Neural cell (in vitro differentiated cells): ENCODE results near the gene NTN4.

Experiments used
- POLR2AphosphoS5 ChIP-seq: IDR thresholded peaks from 2 replicates; pipeline ENCODE4 v1.6.1; 2012
- RAD21 ChIP-seq: fragments of 450-650 bp; conservative IDR thresholded peaks from 2 replicates; pipeline ENCODE4 v1.6.1; 2014; ENCODE audit warnings: antibody characterized with exemption, mild to moderate bottlenecking, moderate library complexity
- REST ChIP-seq: IDR thresholded peaks from 2 replicates; pipeline ENCODE4 v1.6.1; 2012; ENCODE audit warnings: borderline replicate concordance
- SMC3 ChIP-seq: fragments of 450-650 bp; conservative IDR thresholded peaks from 2 replicates; pipeline ENCODE4 v1.6.1; 2014; ENCODE audit warnings: antibody characterized with exemption, mild to moderate bottlenecking, moderate library complexity; ENCODE audit not compliant: poor library complexity
- TAF1 ChIP-seq: IDR thresholded peaks from 2 replicates; pipeline ENCODE4 v1.6.1; 2012; ENCODE audit warnings: low read depth
- TF ChIP-seq, protein P1 (sequence below): fragments of 450-650 bp; IDR thresholded peaks from 2 replicates; pipeline ENCODE4 v1.5.1; 2014; ENCODE audit warnings: antibody characterized with exemption, mild to moderate bottlenecking, moderate library complexity; ENCODE audit not compliant: poor library complexity, severe bottlenecking

DNA sequence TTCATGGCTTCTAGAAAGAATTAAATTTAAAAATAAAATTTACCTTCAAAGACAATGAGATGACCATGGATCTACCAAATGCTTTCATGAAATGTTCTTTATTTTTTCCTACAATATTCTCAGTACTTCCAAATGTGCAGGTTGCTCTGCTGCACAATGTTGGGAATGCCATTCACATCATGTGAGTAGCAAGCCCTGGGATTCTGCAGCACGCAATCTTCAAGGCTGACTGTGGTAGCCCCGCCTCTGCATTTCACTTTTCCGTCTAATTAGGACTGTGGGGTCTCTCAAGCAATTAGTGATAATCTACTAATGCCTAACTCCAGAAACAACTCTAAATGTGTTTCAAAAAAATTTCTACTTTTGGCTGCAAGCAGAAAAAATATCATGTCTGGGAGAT lies 13.7 kb upstream of the NTN4 start:
- TF ChIP-seq, protein P1, sequence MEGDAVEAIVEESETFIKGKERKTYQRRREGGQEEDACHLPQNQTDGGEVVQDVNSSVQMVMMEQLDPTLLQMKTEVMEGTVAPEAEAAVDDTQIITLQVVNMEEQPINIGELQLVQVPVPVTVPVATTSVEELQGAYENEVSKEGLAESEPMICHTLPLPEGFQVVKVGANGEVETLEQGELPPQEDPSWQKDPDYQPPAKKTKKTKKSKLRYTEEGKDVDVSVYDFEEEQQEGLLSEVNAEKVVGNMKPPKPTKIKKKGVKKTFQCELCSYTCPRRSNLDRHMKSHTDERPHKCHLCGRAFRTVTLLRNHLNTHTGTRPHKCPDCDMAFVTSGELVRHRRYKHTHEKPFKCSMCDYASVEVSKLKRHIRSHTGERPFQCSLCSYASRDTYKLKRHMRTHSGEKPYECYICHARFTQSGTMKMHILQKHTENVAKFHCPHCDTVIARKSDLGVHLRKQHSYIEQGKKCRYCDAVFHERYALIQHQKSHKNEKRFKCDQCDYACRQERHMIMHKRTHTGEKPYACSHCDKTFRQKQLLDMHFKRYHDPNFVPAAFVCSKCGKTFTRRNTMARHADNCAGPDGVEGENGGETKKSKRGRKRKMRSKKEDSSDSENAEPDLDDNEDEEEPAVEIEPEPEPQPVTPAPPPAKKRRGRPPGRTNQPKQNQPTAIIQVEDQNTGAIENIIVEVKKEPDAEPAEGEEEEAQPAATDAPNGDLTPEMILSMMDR: no peak
- TF ChIP-seq TAF1: no peak
- no peak for TF ChIP-seq POLR2AphosphoS5
- no peak for TF ChIP-seq SMC3
- no peak for TF ChIP-seq REST
- TF ChIP-seq RAD21: no peak
